IPS DF 4.7 (cell line): ENCODE measurements around the gene MRGPRE.
A peak's percentile ranks its signal among the peaks of the same experiment; 100 is the strongest.

Source experiments
- DNase-seq: peaks from one replicate; pipeline ENCODE4 v3.0.0-alpha.2; 2013; ENCODE audit warnings: low spot score; ENCODE audit errors: extremely low read depth

The MRGPRE gene

GRCh38 chr11:3196161-3197043 is 35.8 kb downstream of the MRGPRE start:
- DNase-seq, result no peak

GRCh38 chr11:3195251-3196160 is 36.7 kb downstream of the MRGPRE start:
- DNase-seq, result no peak

GRCh38 chr11:3194016-3194816 is 38.0 kb downstream of the MRGPRE start:
- no peak for DNase-seq

- DNase-seq, result no peak
Measured at GRCh38 chr11:3193373-3194015, 38.7 kb downstream of the MRGPRE start.

GRCh38 chr11:3192511-3193372 is 39.5 kb downstream of the MRGPRE start:
- DNase-seq, result no peak

GRCh38 chr11:3191586-3192324 is 40.5 kb downstream of the MRGPRE start:
- DNase-seq, result no peak

- no peak for DNase-seq
Measured at GRCh38 chr11:3190600-3190999, 41.6 kb downstream of the MRGPRE start.

- DNase-seq, result no peak
Measured at GRCh38 chr11:3189886-3190583, 42.2 kb downstream of the MRGPRE start.

- DNase-seq, result peak; percentile 60
Measured at GRCh38 chr11:3189196-3189843, 42.9 kb downstream of the MRGPRE start.

- no peak for DNase-seq
Measured at GRCh38 chr11:3188496-3189195, 43.6 kb downstream of the MRGPRE start.

- DNase-seq, result no peak
Measured at GRCh38 chr11:3186166-3186953, 45.9 kb downstream of the MRGPRE start.

GRCh38 chr11:3184732-3185347 is 47.4 kb downstream of the MRGPRE start:
- DNase-seq, result no peak

- no peak for DNase-seq
Measured at GRCh38 chr11:3183523-3183922, 48.7 kb downstream of the MRGPRE start.

GRCh38 chr11:3182462-3182852 is 49.8 kb downstream of the MRGPRE start:
- DNase-seq, result no peak

- DNase-seq, result no peak
Measured at GRCh38 chr11:3181725-3182461, 50.3 kb downstream of the MRGPRE start.

GRCh38 chr11:3180869-3181268 is 51.3 kb downstream of the MRGPRE start:
- no peak for DNase-seq
